ENCODE data around the gene MMP8.
"Not testable (repeated sequence)": the region's sequence is repeated elsewhere in the genome, so short reads cannot be mapped to it uniquely, and the experiment has no call there.

The MMP8 gene, protein sequence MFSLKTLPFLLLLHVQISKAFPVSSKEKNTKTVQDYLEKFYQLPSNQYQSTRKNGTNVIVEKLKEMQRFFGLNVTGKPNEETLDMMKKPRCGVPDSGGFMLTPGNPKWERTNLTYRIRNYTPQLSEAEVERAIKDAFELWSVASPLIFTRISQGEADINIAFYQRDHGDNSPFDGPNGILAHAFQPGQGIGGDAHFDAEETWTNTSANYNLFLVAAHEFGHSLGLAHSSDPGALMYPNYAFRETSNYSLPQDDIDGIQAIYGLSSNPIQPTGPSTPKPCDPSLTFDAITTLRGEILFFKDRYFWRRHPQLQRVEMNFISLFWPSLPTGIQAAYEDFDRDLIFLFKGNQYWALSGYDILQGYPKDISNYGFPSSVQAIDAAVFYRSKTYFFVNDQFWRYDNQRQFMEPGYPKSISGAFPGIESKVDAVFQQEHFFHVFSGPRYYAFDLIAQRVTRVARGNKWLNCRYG

DNA sequence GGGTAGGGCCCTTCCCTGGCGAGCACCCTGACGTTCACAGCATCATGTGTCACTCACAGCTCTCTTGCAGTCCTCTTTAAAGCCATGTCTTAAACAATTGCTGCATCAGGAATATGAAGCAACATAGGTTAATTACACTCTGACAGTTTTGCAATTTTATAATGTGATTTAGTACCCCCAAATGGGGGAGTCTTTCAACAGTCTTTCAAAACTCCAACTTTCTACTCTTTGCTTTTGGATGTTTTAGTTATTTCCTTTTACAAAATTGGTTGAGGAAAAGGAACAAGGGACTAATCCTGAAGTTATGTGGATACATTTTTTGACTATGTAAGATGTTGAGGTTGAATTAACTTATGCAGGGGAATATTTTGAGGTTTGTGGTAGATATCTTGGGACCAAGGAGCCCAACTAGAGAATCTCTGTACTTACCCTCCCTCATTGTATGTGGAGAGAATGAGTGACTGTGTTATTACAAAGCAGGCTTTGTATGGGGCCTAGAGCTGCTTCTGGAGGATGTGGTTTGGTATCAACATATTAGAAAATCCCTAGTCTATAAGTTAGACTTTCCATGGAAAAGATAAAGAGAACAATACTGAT is at the start of gene MMP8:
TSS of gene MMP8 (minus strand) at position 51 of the 597 bp plus-strand sequence. CDS start 99 bp downstream, outside the sequence.
- no peak for DNase-seq (ENCODE audit: low read depth, low spot score)

GRCh38 chr11:102773386-102773785 is 48.6 kb upstream of the MMP8 start:
- no peak for DNase-seq (ENCODE audit: low read depth, low spot score)

DNA sequence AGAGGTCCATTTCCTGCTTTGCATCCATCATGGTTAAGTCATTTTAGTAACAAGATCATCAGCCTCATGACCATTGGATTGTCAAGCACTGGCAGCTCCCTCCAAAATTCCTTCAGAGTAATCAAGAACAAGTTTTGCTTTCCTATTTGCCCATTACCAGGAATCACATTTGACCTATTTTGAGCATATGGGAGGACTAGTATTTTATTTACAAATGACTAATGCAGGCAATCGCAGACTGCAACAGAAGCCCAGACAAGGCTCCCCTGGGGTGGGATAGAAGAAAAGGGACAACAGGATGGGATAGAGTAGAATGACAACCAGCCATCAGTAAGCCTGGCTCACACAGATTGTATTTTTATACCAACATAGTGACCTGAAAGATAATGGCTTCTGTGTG is 46.6 kb upstream of the MMP8 start:
- DNase-seq (ENCODE audit: low read depth, low spot score), result no peak

GRCh38 chr11:102770191-102770590 is 45.4 kb upstream of the MMP8 start:
- DNase-seq (ENCODE audit: low read depth, low spot score), result no peak

GRCh38 chr11:102767800-102768199 is 43.0 kb upstream of the MMP8 start:
- no peak for DNase-seq (ENCODE audit: low read depth, low spot score)

DNA sequence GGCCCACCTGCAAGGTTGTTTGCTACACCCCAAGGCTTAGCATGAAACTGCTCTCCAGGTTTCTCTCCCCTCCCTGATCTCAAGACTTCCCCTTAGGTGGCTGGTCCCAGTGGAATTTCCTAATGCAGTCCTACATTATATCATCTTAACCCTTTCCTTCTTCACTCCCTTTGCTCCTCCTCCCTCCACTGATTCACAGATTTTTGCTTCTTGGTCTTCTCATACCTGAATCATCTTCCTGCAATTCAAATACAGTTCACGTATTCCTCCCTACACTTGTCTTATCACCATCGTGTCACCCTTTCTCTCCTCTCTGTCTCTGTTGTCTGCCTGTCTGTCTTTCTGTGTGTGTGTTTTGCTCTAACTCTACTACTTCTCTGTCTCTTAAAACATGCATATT is 38.7 kb upstream of the MMP8 start:
- no peak for DNase-seq (ENCODE audit: low read depth, low spot score)

DNA sequence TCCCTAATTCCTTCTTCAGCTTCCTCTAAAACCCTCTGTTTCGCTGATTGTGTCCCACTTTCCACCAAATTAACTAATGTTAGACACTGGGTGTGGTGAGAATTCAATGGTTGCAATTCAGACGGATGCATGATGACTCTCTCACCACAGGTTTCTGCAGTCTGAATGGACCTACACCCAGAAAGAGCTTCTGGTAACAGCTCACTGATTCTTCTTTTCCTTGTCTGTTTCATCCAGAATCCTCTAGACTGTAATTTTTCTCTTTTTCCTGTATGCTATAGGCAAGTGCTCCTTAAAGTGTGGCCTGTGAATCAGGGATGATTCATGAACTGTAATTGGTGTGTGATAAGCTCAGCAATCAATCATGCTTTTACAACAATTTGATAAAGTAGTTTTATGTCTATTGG is 37.6 kb upstream of the MMP8 start:
- no peak for DNase-seq (ENCODE audit: low read depth, low spot score)

GRCh38 chr11:102761646-102762238 is 37.0 kb upstream of the MMP8 start:
- no peak for DNase-seq (ENCODE audit: low read depth, low spot score)

DNA sequence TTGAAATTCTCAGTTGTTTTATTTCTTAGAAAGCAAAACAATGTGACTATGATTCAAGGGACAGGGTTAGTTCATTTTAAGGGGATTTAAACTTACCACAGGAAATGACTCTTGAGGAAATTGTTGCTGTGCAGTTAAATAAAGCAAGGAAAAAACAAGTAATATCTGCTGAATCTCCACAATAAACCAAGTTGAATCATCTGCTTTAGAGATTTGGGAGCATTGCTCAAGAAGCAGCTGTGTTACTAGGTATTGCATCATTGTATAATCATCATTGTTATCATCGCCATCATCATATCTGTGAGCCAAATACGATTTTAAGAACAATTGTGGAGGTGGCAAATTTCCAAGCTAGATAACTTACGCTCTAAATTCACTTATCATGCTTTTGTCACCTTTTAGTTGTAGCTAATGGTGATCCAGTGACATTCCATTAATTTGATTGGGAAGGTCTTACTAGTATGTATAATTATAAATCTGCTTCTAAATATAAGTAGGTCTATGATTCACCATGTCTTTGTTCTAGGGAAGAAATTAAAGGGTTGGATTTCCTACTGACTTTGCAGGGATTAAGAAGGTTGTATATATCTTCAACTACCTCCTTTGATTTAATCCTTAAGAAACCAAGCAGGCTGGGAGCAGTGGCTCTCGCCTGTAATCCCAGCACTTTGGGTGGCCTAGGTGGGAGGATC is 35.7 kb upstream of the MMP8 start:
- DNase-seq (ENCODE audit: low read depth, low spot score), result no peak

DNA sequence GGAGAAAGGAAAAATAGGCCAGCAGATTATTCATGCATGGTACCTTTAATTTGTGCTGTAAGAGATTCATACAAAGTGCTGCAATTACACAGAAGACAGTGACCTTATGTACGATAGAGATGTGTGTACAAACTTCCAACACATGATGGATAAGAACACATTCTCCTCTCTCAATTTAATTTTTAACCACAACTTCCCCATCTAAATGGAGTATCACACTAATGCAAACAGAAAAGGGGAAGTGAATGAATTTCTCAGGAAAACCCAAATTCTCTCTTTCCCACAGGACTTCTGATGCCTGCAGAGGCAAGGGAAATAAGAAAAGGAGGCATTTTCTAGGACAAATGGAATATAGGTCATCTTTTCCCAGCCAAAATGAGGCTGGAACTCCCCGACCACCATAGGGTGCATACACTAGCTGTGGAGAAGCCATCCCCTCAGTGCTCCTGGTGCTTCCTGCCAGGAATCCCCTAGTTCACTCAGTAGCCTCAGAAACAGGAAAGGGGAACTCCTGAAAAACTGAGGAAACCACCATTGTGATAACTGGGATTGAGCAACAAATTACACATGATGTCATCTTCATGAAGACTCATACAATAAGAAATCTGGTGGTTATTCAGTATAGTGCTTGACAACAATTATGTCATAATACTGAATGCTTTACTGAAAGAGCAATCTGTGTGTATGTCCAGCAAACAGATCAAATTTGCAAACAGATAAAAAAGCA is 33.2 kb upstream of the MMP8 start:
- no peak for DNase-seq (ENCODE audit: low read depth, low spot score)

GRCh38 chr11:102753267-102753666 is 28.5 kb upstream of the MMP8 start:
- no peak for DNase-seq (ENCODE audit: low read depth, low spot score)

DNA sequence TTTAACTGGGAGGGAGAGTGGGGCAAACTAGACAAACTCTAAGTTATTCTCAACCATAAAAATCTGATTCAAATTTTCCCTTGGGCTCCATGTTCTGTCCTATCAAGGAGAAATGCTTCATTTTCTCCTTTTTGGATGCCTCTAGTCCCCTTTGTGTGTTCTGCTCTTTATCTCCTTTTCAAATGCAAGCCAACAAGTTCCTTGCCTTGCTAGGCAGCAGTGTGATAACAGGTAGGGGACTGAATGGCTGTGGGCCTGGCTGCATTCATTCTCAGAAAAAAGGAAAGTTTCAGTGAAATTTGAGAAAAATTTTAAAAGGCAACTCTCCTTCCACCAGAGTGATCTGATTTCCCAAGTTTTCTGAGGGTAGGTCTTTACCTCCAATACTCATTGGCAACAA is 26.9 kb upstream of the MMP8 start:
- DNase-seq (ENCODE audit: low read depth, low spot score), result no peak

DNA sequence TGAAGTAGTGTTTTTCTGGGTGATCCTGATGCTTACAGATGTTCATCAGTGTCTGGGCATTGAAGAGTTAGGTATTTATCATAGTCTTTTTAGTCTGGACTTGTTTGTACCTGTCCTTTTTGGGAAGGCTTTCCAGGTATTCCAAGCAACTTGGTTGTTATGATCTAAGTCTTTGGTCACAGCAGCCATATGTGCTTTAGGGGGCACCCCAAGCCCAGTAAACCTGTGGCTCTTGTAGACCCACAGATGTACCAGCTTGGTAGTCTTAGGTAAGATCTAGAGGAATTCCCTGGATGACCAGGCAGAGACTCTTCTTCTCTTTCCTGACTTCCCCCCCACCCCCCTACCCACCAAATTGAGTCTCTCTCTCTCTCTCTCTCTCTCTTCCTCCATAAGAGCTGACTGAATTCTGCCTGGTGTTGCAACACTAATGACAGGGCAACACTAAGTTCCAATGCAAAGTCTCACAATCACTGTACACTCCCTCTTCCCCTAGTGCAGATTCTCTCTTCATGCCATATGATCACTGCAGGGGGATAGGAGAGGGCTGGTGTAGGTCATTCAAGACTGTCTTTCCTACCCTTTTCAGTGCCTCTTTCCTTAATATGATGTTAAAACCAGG is 24.5 kb upstream of the MMP8 start:
- DNase-seq (ENCODE audit: low read depth, low spot score), result no peak

- DNase-seq (ENCODE audit: low read depth, low spot score), result not testable (repeated sequence)
Measured at GRCh38 chr11:102746746-102747578, 22.2 kb upstream of the MMP8 start.

GRCh38 chr11:102734650-102735049 is 9.9 kb upstream of the MMP8 start:
- no peak for DNase-seq (ENCODE audit: low read depth, low spot score)

GRCh38 chr11:102733232-102733875 is 8.6 kb upstream of the MMP8 start:
- DNase-seq (ENCODE audit: low read depth, low spot score), result no peak

DNA sequence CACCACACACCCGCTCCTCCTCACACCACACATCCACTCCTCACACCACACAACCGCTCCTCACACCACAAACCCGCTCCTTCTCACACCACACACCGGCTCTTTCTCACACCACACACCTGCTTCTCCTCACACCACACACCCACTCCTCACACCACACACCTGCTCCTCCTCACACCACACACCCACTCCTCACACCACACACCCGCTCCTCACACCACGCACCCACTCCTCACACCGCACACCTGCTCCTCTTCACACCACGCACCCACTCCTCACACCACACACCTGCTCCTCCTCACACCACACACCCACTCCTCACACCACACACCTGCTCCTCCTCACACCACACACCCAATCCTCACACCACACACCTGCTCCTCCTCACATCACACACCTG is 6.2 kb upstream of the MMP8 start:
- DNase-seq (ENCODE audit: low read depth, low spot score), result not testable (repeated sequence)

GRCh38 chr11:102729849-102730815 is 5.4 kb upstream of the MMP8 start:
- DNase-seq (ENCODE audit: low read depth, low spot score), result no peak

Measured in iPS DF 19.7 (cell line).